Measurements from ENCODE around the gene ZSCAN31.
"Not testable (repeated sequence)": the region's sequence is repeated elsewhere in the genome, so short reads cannot be mapped to it uniquely, and the experiment has no call there.

DNA sequence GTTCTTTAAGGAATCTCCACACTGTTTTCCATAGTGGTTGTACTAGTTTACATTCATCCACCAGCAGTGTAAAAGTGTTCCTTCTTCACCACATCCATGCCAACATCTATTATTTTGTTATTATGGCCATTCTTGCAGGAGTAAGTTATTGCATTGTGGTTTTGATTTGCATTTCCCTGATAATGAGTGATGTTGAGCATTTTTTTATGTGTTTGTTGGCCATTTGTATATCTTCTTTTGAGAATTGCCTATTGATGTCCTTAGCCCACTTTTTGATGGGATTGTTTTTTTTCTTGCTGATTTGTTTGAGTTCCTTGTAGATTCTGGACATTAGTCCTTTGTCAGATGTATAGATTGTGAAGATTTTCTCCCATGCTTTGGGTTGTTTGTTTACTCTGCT is 29.6 kb downstream of the ZSCAN31 start:
- TF ChIP-seq CTCF (IDR thresholded peaks at IDR 0.05 in 4 of 5, conservative IDR thresholded peaks at IDR 0.05 in 1 of 5); POLR2A (IDR thresholded peaks at IDR 0.05): not testable (repeated sequence)

All from gastrocnemius medialis (tissue), 4 donors.